PC-3 (cell line): ENCODE measurements around the gene KRTAP10-11. TPM values are rescaled to one million over a fixed set of nuclear protein-coding genes. Genes with fewer than 3 reads are reported as not detected.

Experiments used
- ATAC-seq: fragments of 200-7000 bp; cut with Tn5 transposase; 2 replicates; pipeline ENCODE4 v1.9.1; 2020; ENCODE audit warnings: mild to moderate bottlenecking, moderate library complexity
- BruUV-seq: library from RNA; stranded (reverse); fragments of 400-500 nt; replicated peaks from 2 replicates; lab custom pipeline; 2021; lab: Mats Ljungman, UMichigan
- CTCF ChIA-PET: fragments of 300-600 bp; sonication (Branson Sonifier 250); formaldehyde crosslinking; loops from one replicate; lab custom pipeline; 2022; ENCODE audit warnings: antibody characterized with exemption; lab: Charles Lee
- POLR2A ChIA-PET: fragments of 300-600 bp; sonication (Branson Sonifier 250); formaldehyde crosslinking; loops from one replicate; lab custom pipeline; 2022; ENCODE audit warnings: antibody characterized with exemption; ENCODE audit not compliant: unreplicated experiment; lab: Charles Lee
- DNase-seq: peaks from one replicate; pipeline ENCODE4 v3.0.0-alpha.2; 2015
- H2AFZ ChIP-seq: fragments of 300-600 bp; sonication (generic); 2 replicates; pipeline ENCODE4 v1.6.0; 2016; ENCODE audit warnings: antibody characterized with exemption, low read length
- H3F3A ChIP-seq: fragments of 300-600 bp; sonication (generic); one replicate; pipeline ENCODE4 v1.6.0; 2017; ENCODE audit warnings: antibody characterized with exemption, low read length, control low read depth, mild to moderate bottlenecking; ENCODE audit not compliant: unreplicated experiment
- H3K27ac ChIP-seq: fragments of 300-600 bp; sonication (generic); 2 replicates; pipeline ENCODE4 v1.5.1; 2016; ENCODE audit warnings: mild to moderate bottlenecking, low read length
- H3K27me3 ChIP-seq: fragments of 300-600 bp; sonication (generic); 2 replicates; pipeline ENCODE4 v1.6.1; 2016; ENCODE audit warnings: low read length, mixed read lengths
- H3K36me3 ChIP-seq: fragments of 300-600 bp; sonication (generic); 2 replicates; pipeline ENCODE4 v1.6.1; 2016; ENCODE audit warnings: low read depth, mixed run types, low read length, mixed read lengths
- H3K4me1 ChIP-seq: fragments of 300-600 bp; sonication (generic); 2 replicates; pipeline ENCODE4 v1.5.1; 2016; ENCODE audit warnings: low read length; ENCODE audit not compliant: insufficient read depth
- H3K4me2 ChIP-seq: fragments of 300-600 bp; sonication (generic); 2 replicates; pipeline ENCODE4 v1.6.0; 2016; ENCODE audit warnings: low read length
- H3K4me3 ChIP-seq: fragments of 300-600 bp; sonication (generic); 2 replicates; pipeline ENCODE4 v1.5.1; 2016; ENCODE audit warnings: mild to moderate bottlenecking, low read length, mixed read lengths
- H3K79me2 ChIP-seq: fragments of 300-600 bp; sonication (generic); 2 replicates; pipeline ENCODE4 v1.6.1; 2017; ENCODE audit warnings: low read length, mixed read lengths
- H3K9ac ChIP-seq: fragments of 300-600 bp; sonication (generic); 2 replicates; pipeline ENCODE4 v1.6.0; 2016; ENCODE audit warnings: mild to moderate bottlenecking, low read length
- H3K9me2 ChIP-seq: fragments of 300-600 bp; sonication (generic); replicated peaks from 2 replicates; pipeline ENCODE4 v1.6.1; 2016; ENCODE audit warnings: mixed run types, low read length, mixed read lengths
- H3K9me3 ChIP-seq: fragments of 300-600 bp; sonication (generic); 2 replicates; pipeline ENCODE4 v1.6.1; 2016; ENCODE audit warnings: low read length, mixed read lengths
- H4K20me1 ChIP-seq: fragments of 300-600 bp; sonication (generic); 2 replicates; pipeline ENCODE4 v1.6.1; 2016; ENCODE audit warnings: low read length, mixed read lengths
- EZH2 ChIP-seq: fragments of 300-600 bp; sonication (generic); IDR thresholded peaks from one replicate; pipeline ENCODE4 v1.6.1; 2017; ENCODE audit warnings: antibody characterized with exemption, mild to moderate bottlenecking, low read length; ENCODE audit not compliant: unreplicated experiment
- EZH2phosphoT487 ChIP-seq: fragments of 300-600 bp; sonication (generic); IDR thresholded peaks from 2 replicates; pipeline ENCODE4 v1.6.1; 2018; ENCODE audit warnings: mild to moderate bottlenecking, antibody characterized with exemption, low read length, borderline replicate concordance
- intact Hi-C: fragments of 100-400 bp; cut with micrococcal nuclease; formaldehyde crosslinking; loops from 2 replicates; pipeline ENCODE4 v1.9.0; 2023
- total RNA-seq: library from RNA; depleted of rRNA; stranded (reverse); fragments of >200 nt; gene quantifications from 2 replicates; pipeline ENCODE4 v1.2.3, GENCODE V29; 2014
- TF ChIP-seq, protein P1 (sequence below): fragments of 300-600 bp; sonication (generic); conservative IDR thresholded peaks from 2 replicates; pipeline ENCODE4 v1.5.1; 2017; ENCODE audit warnings: antibody characterized with exemption, low read depth, mild to moderate bottlenecking, low read length

The KRTAP10-11 gene
- total RNA-seq, 1 experiment from 2014 or later, result not detected

GRCh38 chr21:44670642-44671432 is 24.6 kb downstream of the KRTAP10-11 start:
- Histone ChIP-seq H3K36me3 (no peaks in the 10 kb centered on the region; the same call in 1 of the 2 replicates), H2AFZ (no peak overlapping the region), H4K20me1 (no peaks in the 10 kb centered on the region), H3K27me3 (no peaks in the 10 kb centered on the region), H3F3A (no peaks in the 10 kb centered on the region), H3K4me2 (no peak overlapping the region), H3K27ac (no peak overlapping the region), H3K9me3 (peaks cover 17% of the 10 kb centered on the region; the same call in 1 of the 2 replicates), H3K9ac (no peak overlapping the region), H3K4me3 (no peak overlapping the region), H3K9me2 (no peaks in the 10 kb centered on the region), H3K79me2 (no peaks in the 10 kb centered on the region), H3K4me1 (peaks cover 11% of the 10 kb centered on the region; the same call in 1 of the 2 replicates)
- no peak for DNase-seq
- POLR2A ChIA-PET, result no interaction called here
- intact Hi-C loops, result no loop called here
- BruUV-seq, result no TSS peak
- ATAC-seq, result no peak
- CTCF ChIA-PET, result no interaction called here
- TF ChIP-seq EZH2phosphoT487 (no peak), EZH2 (no peak)
- TF ChIP-seq, protein P1, sequence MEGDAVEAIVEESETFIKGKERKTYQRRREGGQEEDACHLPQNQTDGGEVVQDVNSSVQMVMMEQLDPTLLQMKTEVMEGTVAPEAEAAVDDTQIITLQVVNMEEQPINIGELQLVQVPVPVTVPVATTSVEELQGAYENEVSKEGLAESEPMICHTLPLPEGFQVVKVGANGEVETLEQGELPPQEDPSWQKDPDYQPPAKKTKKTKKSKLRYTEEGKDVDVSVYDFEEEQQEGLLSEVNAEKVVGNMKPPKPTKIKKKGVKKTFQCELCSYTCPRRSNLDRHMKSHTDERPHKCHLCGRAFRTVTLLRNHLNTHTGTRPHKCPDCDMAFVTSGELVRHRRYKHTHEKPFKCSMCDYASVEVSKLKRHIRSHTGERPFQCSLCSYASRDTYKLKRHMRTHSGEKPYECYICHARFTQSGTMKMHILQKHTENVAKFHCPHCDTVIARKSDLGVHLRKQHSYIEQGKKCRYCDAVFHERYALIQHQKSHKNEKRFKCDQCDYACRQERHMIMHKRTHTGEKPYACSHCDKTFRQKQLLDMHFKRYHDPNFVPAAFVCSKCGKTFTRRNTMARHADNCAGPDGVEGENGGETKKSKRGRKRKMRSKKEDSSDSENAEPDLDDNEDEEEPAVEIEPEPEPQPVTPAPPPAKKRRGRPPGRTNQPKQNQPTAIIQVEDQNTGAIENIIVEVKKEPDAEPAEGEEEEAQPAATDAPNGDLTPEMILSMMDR, result no peak

GRCh38 chr21:44671911-44672310 is 25.7 kb downstream of the KRTAP10-11 start:
- Histone ChIP-seq H3K9ac (no peak overlapping the region), H4K20me1 (no peaks in the 10 kb centered on the region), H3K9me3 (peaks cover 17% of the 10 kb centered on the region; the same call in 1 of the 2 replicates), H3K36me3 (no peaks in the 10 kb centered on the region; the same call in 1 of the 2 replicates), H3K79me2 (no peaks in the 10 kb centered on the region), H3K27me3 (no peaks in the 10 kb centered on the region), H3K4me2 (no peak overlapping the region), H3K9me2 (no peaks in the 10 kb centered on the region), H3K4me1 (peaks cover 4% of the 10 kb centered on the region; the same call in 1 of the 2 replicates), H3K4me3 (no peak overlapping the region), H3F3A (no peaks in the 10 kb centered on the region), H3K27ac (no peak overlapping the region), H2AFZ (no peak overlapping the region)
- TF ChIP-seq, protein P1, result no peak
- TF ChIP-seq EZH2phosphoT487 (no peak), EZH2 (no peak)
- DNase-seq (no peak), ATAC-seq (no peak)
- BruUV-seq, result no TSS peak
- CTCF ChIA-PET, result no interaction called here
- POLR2A ChIA-PET, result no interaction called here
- intact Hi-C loops, result no loop called here

DNA sequence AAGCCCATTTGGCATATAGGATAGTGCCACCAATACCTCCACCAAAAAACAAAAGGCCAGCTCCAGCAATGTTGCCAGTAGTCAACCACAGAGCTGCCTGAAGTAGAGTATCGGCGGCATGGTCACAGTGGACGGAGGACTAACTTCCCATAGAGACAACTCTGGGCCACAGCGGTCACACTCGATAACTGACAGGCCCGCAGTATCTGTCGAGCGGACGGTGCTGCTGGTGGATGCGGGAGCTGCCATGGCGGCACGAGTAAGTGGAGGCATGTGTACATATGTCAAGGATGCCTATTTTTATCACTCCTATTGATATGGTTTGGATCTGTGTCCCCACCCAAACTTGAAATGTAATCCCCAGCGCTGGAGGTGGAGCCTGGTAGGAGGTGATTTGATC is 31.7 kb downstream of the KRTAP10-11 start:
- ChIA-PET CTCF (no interaction called here), POLR2A (no interaction called here)
- no peaks in the 10 kb centered on the region for H4K20me1 ChIP-seq
- TF ChIP-seq, protein P1, result no peak
- TF ChIP-seq EZH2phosphoT487 (no peak), EZH2 (no peak)
- no peaks in the 10 kb centered on the region for H3F3A ChIP-seq
- BruUV-seq, result no TSS peak
- no peak overlapping the region for H3K27ac ChIP-seq
- no peak overlapping the region for H2AFZ ChIP-seq
- intact Hi-C loops, result no loop called here
- ATAC-seq (no peak), DNase-seq (no peak)
- H3K4me1 ChIP-seq, result no peaks in the 10 kb centered on the region
- H3K9ac ChIP-seq, result no peak overlapping the region
- H3K4me3 ChIP-seq, result no peak overlapping the region
- peaks cover 11% of the 10 kb centered on the region; the same call in 1 of the 2 replicates for H3K9me3 ChIP-seq
- H3K79me2 ChIP-seq, result no peaks in the 10 kb centered on the region
- H3K27me3 ChIP-seq, result no peaks in the 10 kb centered on the region
- H3K4me2 ChIP-seq, result no peak overlapping the region
- H3K36me3 ChIP-seq, result no peaks in the 10 kb centered on the region
- no peaks in the 10 kb centered on the region for H3K9me2 ChIP-seq
